NCI-H128 (cell line): ENCODE results near the gene MYL7.

Experiments
- DNase-seq: peaks from one replicate; lab custom pipeline; 2025; ENCODE audit not compliant: unreplicated experiment; lab: John Stamatoyannopoulos, UW

Gene MYL7

GRCh38 chr7:44150966-44151941, 10.1 kb upstream of the MYL7 start:
- DNase-seq, result no peak

GRCh38 chr7:44150466-44150832, 9.3 kb upstream of the MYL7 start:
- no peak for DNase-seq

- DNase-seq, result no peak
These were observed 8.7 kb upstream of the MYL7 start for GRCh38 chr7:44149571-44150465.

GRCh38 chr7:44148961-44149536, 7.9 kb upstream of the MYL7 start:
- DNase-seq, result no peak

GRCh38 chr7:44148166-44148565, 7.0 kb upstream of the MYL7 start:
- no peak for DNase-seq

- no peak for DNase-seq
These were observed 6.2 kb upstream of the MYL7 start for GRCh38 chr7:44147026-44147991.

- no peak for DNase-seq
These were observed 5.1 kb upstream of the MYL7 start for GRCh38 chr7:44145969-44146911.

- DNase-seq, result no peak
These were observed 4.4 kb upstream of the MYL7 start for GRCh38 chr7:44145479-44145968.

GRCh38 chr7:44144968-44145478, 3.9 kb upstream of the MYL7 start:
- no peak for DNase-seq

- DNase-seq, result no peak
These were observed 3.4 kb upstream of the MYL7 start for GRCh38 chr7:44144426-44144967.

- no peak for DNase-seq
These were observed 2.6 kb upstream of the MYL7 start for GRCh38 chr7:44143646-44144250.

- no peak for DNase-seq
These were observed 896 bp upstream of the MYL7 start for GRCh38 chr7:44142028-44142427.

- DNase-seq, result no peak
These were observed 791 bp downstream of the MYL7 start for GRCh38 chr7:44140341-44140740.

- no peak for DNase-seq
These were observed 1.7 kb downstream of the MYL7 start for GRCh38 chr7:44139311-44140010.

GRCh38 chr7:44138698-44139097, 2.4 kb downstream of the MYL7 start:
- DNase-seq, result no peak

- no peak for DNase-seq
These were observed 4.4 kb downstream of the MYL7 start for GRCh38 chr7:44136731-44137130.

GRCh38 chr7:44134943-44135628, 6.0 kb downstream of the MYL7 start:
- DNase-seq, result no peak
